Activated naive CD4-positive, alpha-beta T cell treated with Interleukin-2 at 50 U/mL for 16 hours (primary cell): ENCODE measurements around the gene UVRAG.

Experiments
- DNase-seq: peaks from one replicate; pipeline ENCODE4 v3.0.0-alpha.2; 2020

UVRAG gene

GRCh38 chr11:75814677-75815344 lies at the start of gene UVRAG:
Gene UVRAG (plus strand): TSS chr11:75815210. CDS start chr11:75815408, 198 bp downstream.
- peak; percentile 98 for DNase-seq

- DNase-seq: no peak
Measured at GRCh38 chr11:75766443-75767227, 48.4 kb upstream of the UVRAG start.

GRCh38 chr11:75767228-75767572 lies 47.8 kb upstream of the UVRAG start:
- no peak for DNase-seq

- DNase-seq: no peak
Measured at GRCh38 chr11:75767793-75768111, 47.3 kb upstream of the UVRAG start.

- DNase-seq: peak; percentile 79
Measured at GRCh38 chr11:75768112-75768908, 46.7 kb upstream of the UVRAG start, which contains the start of gene DGAT2. Gene DGAT2 (plus strand): TSS chr11:75768778. CDS start chr11:75768992, 214 bp downstream.

- no peak for DNase-seq
Measured at GRCh38 chr11:75768909-75769771, 45.9 kb upstream of the UVRAG start.

GRCh38 chr11:75770102-75770501 lies 44.9 kb upstream of the UVRAG start:
- DNase-seq: no peak

GRCh38 chr11:75771646-75772410 lies 43.2 kb upstream of the UVRAG start:
- no peak for DNase-seq

GRCh38 chr11:75773595-75774353 lies 41.2 kb upstream of the UVRAG start:
- DNase-seq: no peak

- DNase-seq: no peak
Measured at GRCh38 chr11:75775056-75775455, 40.0 kb upstream of the UVRAG start.

GRCh38 chr11:75776546-75776945 lies 38.5 kb upstream of the UVRAG start:
- DNase-seq: no peak

GRCh38 chr11:75777461-75778110 lies 37.4 kb upstream of the UVRAG start:
- DNase-seq: no peak

- no peak for DNase-seq
Measured at GRCh38 chr11:75778962-75779361, 36.0 kb upstream of the UVRAG start.

- DNase-seq: no peak
Measured at GRCh38 chr11:75779960-75780359, 35.0 kb upstream of the UVRAG start.

GRCh38 chr11:75780888-75781287 lies 34.1 kb upstream of the UVRAG start:
- no peak for DNase-seq

- DNase-seq: no peak
Measured at GRCh38 chr11:75781296-75781695, 33.7 kb upstream of the UVRAG start.

- no peak for DNase-seq
Measured at GRCh38 chr11:75781831-75782230, 33.2 kb upstream of the UVRAG start.

- no peak for DNase-seq
Measured at GRCh38 chr11:75782540-75783263, 32.3 kb upstream of the UVRAG start.

GRCh38 chr11:75783416-75784084 lies 31.5 kb upstream of the UVRAG start:
- no peak for DNase-seq
